H1 (cell line): ENCODE measurements around the gene TIE1. TPM values are rescaled to one million over a fixed set of nuclear protein-coding genes. Genes with fewer than 3 reads are reported as not detected.

Experiments used
- CHD1 ChIP-seq: IDR thresholded peaks from 2 replicates; pipeline ENCODE4 v1.6.1; 2012; ENCODE audit warnings: low read depth, low read length, improper control_type of control experiment
- CHD7 ChIP-seq: fragments of 300-600 bp; sonication (generic); IDR thresholded peaks from 2 replicates; pipeline ENCODE4 v1.7.1; 2012; ENCODE audit warnings: low read length, moderate library complexity, mild to moderate bottlenecking, inconsistent platforms; ENCODE audit not compliant: insufficient replicate concordance
- polyA plus RNA-seq, 7 experiments: library from polyadenylated mRNA; depleted of rRNA in 3 of 7; stranded (reverse) in 5 of 7; unstranded in 2 of 7; fragments of >200 nt in 5 of 7; fragments of 200-250 nt in 2 of 7; gene quantifications; 1 replicate in 5 of 7; 2 replicates in 1 of 7; 4 replicates in 1 of 7; pipeline versions ENCODE4 v1.2.1 to v1.2.3, GENCODE V29; 2011 to 2013; ENCODE audit warnings: missing spikeins in 2 of 7, mixed read lengths in 2 of 7
- total RNA-seq: library from RNA; stranded (reverse); fragmentation: NEBNext Ultra II Directional; extraction: Animal tissue kit (Norgen Biotek cat#: 25700); gene quantifications from 2 replicates; pipeline ENCODE4 v1.2.1, GENCODE V29; 2021

The TIE1 gene
- total and polyA plus RNA-seq, 2 of the 8 experiments (the other 6 are each of a cell fraction or from before 2014, with no cell fraction given): 0.74 to 2.2 TPM

- TF ChIP-seq CHD7: no peak
- TF ChIP-seq CHD1: no peak
Observed at GRCh38 chr1:43253876-43254275, 46.9 kb upstream of the TIE1 start (continued).
